GM12878 (cell line): ENCODE data around the gene RBMS1. TPM values are rescaled to one million over a fixed set of nuclear protein-coding genes. Genes with fewer than 3 reads are reported as not detected.

Experiments
- ATAC-seq: fragments of 200-7000 bp; cut with Tn5 transposase; 3 replicates; pipeline ENCODE4 v1.9.1; 2020; ENCODE audit warnings: mild to moderate bottlenecking, moderate library complexity
- BruUV-seq: library from RNA; stranded (reverse); fragments of 400-500 nt; replicated peaks from 2 replicates; lab custom pipeline; 2021; lab: Mats Ljungman, UMichigan
- CTCF ChIA-PET: fragments of 300-600 bp; sonication (Branson Sonifier 250); formaldehyde crosslinking; extraction: SDS; loops from one replicate; lab custom pipeline; 2021; ENCODE audit warnings: inconsistent platforms; lab: Yijun Ruan, JAX
- POLR2A ChIA-PET: fragments of 350-600 bp; formaldehyde crosslinking; extraction: SDS; loops from one replicate; lab custom pipeline; 2021; ENCODE audit warnings: inconsistent platforms; lab: Charles Lee
- RAD21 ChIA-PET: fragments of 300-600 bp; sonication (Branson Sonifier 250); formaldehyde crosslinking; loops from one replicate; lab custom pipeline; 2023; ENCODE audit warnings: antibody characterized with exemption; ENCODE audit not compliant: unreplicated experiment; lab: Charles Lee
- SMC1A ChIA-PET: fragments of 300-600 bp; sonication (Branson Sonifier 250); formaldehyde crosslinking; loops from one replicate; lab custom pipeline; 2023; ENCODE audit not compliant: unreplicated experiment, uncharacterized antibody; lab: Charles Lee
- DNase-seq: peaks from one replicate; pipeline ENCODE4 v3.0.0-alpha.2; 2011; ENCODE audit warnings: low read depth, low spot score
- FAIRE-seq: peaks from 3 replicates; lab custom pipeline; 2011; peaks lifted over from hg19 to GRCh38; lab: Jason Lieb, UNC
- H2AFZ ChIP-seq: 2 replicates; pipeline ENCODE4 v1.6.0; 2011; ENCODE audit warnings: low read depth, low read length, control low read depth; ENCODE audit not compliant: control insufficient read depth
- H3K27ac ChIP-seq: 2 replicates; pipeline ENCODE4 v1.5.1; 2011; ENCODE audit warnings: control low read depth; ENCODE audit not compliant: control insufficient read depth, insufficient read depth
- H3K27me3 ChIP-seq, 2 experiments: replicated peaks in 1 of 2; 2 replicates each; pipeline versions ENCODE4 v1.6.0 to v1.6.1; 2011; ENCODE audit warnings: low read length in 1 of 2; ENCODE audit not compliant: control insufficient read depth in 2 of 2, insufficient read depth in 2 of 2
- H3K36me3 ChIP-seq, 2 experiments: 2 replicates each; pipeline ENCODE4 v1.5.1; 2011; ENCODE audit warnings: low read length in 1 of 2; ENCODE audit not compliant: control insufficient read depth in 2 of 2, insufficient read depth in 2 of 2
- H3K4me1 ChIP-seq: 2 replicates; pipeline ENCODE4 v1.6.1; 2011; ENCODE audit warnings: mild to moderate bottlenecking, low read length, moderate library complexity, mixed read lengths; ENCODE audit not compliant: control insufficient read depth, insufficient read depth
- H3K4me2 ChIP-seq: 2 replicates; pipeline ENCODE4 v1.6.0; 2011; ENCODE audit warnings: control low read depth; ENCODE audit not compliant: control insufficient read depth, insufficient read depth
- H3K4me3 ChIP-seq: fragments of 200-600 bp; sonication (generic); 2 replicates; pipeline ENCODE4 v1.5.1; 2016
- H3K79me2 ChIP-seq: 2 replicates; pipeline ENCODE4 v1.6.0; 2011; ENCODE audit warnings: low read length; ENCODE audit not compliant: control insufficient read depth, insufficient read depth
- H3K9ac ChIP-seq: 2 replicates; pipeline ENCODE4 v1.8.0; 2011; ENCODE audit warnings: low read length, control low read depth, mixed read lengths; ENCODE audit not compliant: control insufficient read depth, insufficient read depth
- H3K9me3 ChIP-seq: replicated peaks from 3 replicates; pipeline ENCODE4 v1.5.1; 2011; ENCODE audit warnings: mild to moderate bottlenecking, low read length; ENCODE audit not compliant: control insufficient read depth, insufficient read depth
- H4K20me1 ChIP-seq: 2 replicates; pipeline ENCODE4 v1.6.0; 2011; ENCODE audit not compliant: control insufficient read depth, insufficient read depth
- E4F1 ChIP-seq: fragments of 450-650 bp; IDR thresholded peaks from 2 replicates; pipeline ENCODE4 v1.6.1; 2018; ENCODE audit warnings: borderline replicate concordance, mild to moderate bottlenecking; ENCODE audit not compliant: partially characterized antibody
- EED ChIP-seq: sonication (generic); IDR thresholded peaks from 2 replicates; pipeline ENCODE4 v1.6.1; 2016; ENCODE audit warnings: antibody characterized with exemption, low read depth
- IRF4 ChIP-seq: IDR thresholded peaks from 2 replicates; pipeline ENCODE4 v1.6.1; 2011; ENCODE audit warnings: low read depth, low read length
- TBL1XR1 ChIP-seq: IDR thresholded peaks from 2 replicates; pipeline ENCODE4 v1.6.1; 2012; ENCODE audit warnings: low read depth, low read length, improper control_type of control experiment
- ZNF24 ChIP-seq: fragments of 450-650 bp; IDR thresholded peaks from 2 replicates; pipeline ENCODE4 v1.6.1; 2017; ENCODE audit warnings: antibody characterized with exemption, mild to moderate bottlenecking
- WGBS: methylation state at CpG from one replicate; pipeline ENCODE4 v1.1.6; 2016; ENCODE audit warnings: low lambda C conversion rate; ENCODE audit not compliant: insufficient replicate concordance, insufficient coverage; ENCODE audit errors: missing lambda C conversion rate; 5-methylcytosine and 5-hydroxymethylcytosine counted together
- in situ Hi-C: fragments of 300-500 bp; cut with MboI; formaldehyde crosslinking; loops from 9 replicates; pipeline ENCODE4 v1.14.3; 2018; ENCODE audit warnings: mixed read lengths
- intact Hi-C: fragments of 100-400 bp; cut with micrococcal nuclease; formaldehyde crosslinking; loops from one replicate; pipeline ENCODE4 v1.14.2; 2022; ENCODE audit not compliant: unreplicated experiment
- polyA plus RNA-seq, 11 experiments: library from polyadenylated mRNA; depleted of rRNA in 4 of 11; unstranded in 6 of 11; stranded (reverse) in 5 of 11; fragments of >200 nt; fragmentation: Nextera tagmentation in 4 of 11; fragmentation: Illumina TruSeq in 1 of 11; extraction: Ambion mirVana in 4 of 11; extraction: Trizol in 1 of 11; gene quantifications; 1 replicate in 1 of 11; 2 replicates in 10 of 11; pipeline versions ENCODE4 v1.2.1 to v1.2.3, GENCODE V29; 2011 to 2016; ENCODE audit warnings: inconsistent platforms in 2 of 11, missing spikeins in 2 of 11, low read depth in 1 of 11
- total RNA-seq, 4 experiments: library from RNA; depleted of rRNA in 3 of 4; stranded (reverse); fragments of >200 nt in 3 of 4; fragmentation: Illumina TruSeq in 1 of 4; extraction: Trizol in 1 of 4; gene quantifications; 2 replicates each; pipeline versions ENCODE4 v1.2.1 to v1.2.3, GENCODE V29; 2013 to 2021

The RBMS1 gene
- total and polyA plus RNA-seq, 10 of the 15 experiments (the other 5 are each of a cell fraction or from before 2014, with no cell fraction given), result 0.04 to 0.31 (median 0.17) TPM; not detected in 1

- TF ChIP-seq E4F1, result no peak
- TF ChIP-seq IRF4, result no peak
Measured at GRCh38 chr2:160271171-160272086, 222.2 kb downstream of the RBMS1 start (continued).

GRCh38 chr2:160270571-160271113, 223.0 kb downstream of the RBMS1 start:
- FAIRE-seq (no peak), ATAC-seq (no peak), DNase-seq (no peak)
- in situ Hi-C loops, result no loop called here
- peak overlapping the region; percentile 83; the same call in 1 of the 2 replicates for H3K4me2 ChIP-seq
- intact Hi-C loops, result no loop called here
- RAD21 ChIA-PET, result interaction anchor here (1.2 kb wide), 1 partner anchor 161 kb away, joined by 4 read pairs; no protein-coding TSS in a partner anchor
- CTCF ChIA-PET, result interaction anchor here (0.7 to 1.7 kb wide), 12 partner anchors 10 to 723 kb away, joined by 3 to 11 read pairs (median 3); no protein-coding TSS in a partner anchor
- H3K36me3 ChIP-seq, result no peaks in the 10 kb centered on the region
- peaks cover 2 to 5% of the 10 kb centered on the region in 2 experiments; a peak in 2 of 4 replicates for H3K27me3 ChIP-seq
- H3K4me1 ChIP-seq, result peaks cover 3% of the 10 kb centered on the region
- BruUV-seq, result no TSS peak
- H3K79me2 ChIP-seq, result no peaks in the 10 kb centered on the region
- TF ChIP-seq EED (no peak), ZNF24 (no peak), TBL1XR1 (no peak)
- no peak overlapping the region for H3K27ac ChIP-seq
- H3K9ac ChIP-seq, result no peak overlapping the region
- H3K9me3 ChIP-seq, result no peaks in the 10 kb centered on the region
- 76% methylated on average over 15 of the region's 15 CpGs for WGBS
- SMC1A ChIA-PET, result no interaction called here
- H3K4me3 ChIP-seq, result no peak overlapping the region
- no peaks in the 10 kb centered on the region for H4K20me1 ChIP-seq
- peak overlapping the region; percentile 79; the same call in 1 of the 2 replicates for H2AFZ ChIP-seq
- POLR2A ChIA-PET, result interaction anchor here (0.7 kb wide), 1 partner anchor 9 kb away, joined by 3 read pairs; no protein-coding TSS in a partner anchor
